Bronchial epithelial cell (primary cell): Measurements from ENCODE around the gene DENND1A. TPM values are rescaled to one million over a fixed set of nuclear protein-coding genes. Genes with fewer than 3 reads are reported as not detected.

Source experiments
- DNase-seq: peaks from one replicate; pipeline ENCODE4 v3.0.0-alpha.2; 2010; ENCODE audit warnings: low read depth
- FAIRE-seq: peaks from 2 replicates; lab custom pipeline; 2011; peaks lifted over from hg19 to GRCh38; lab: Jason Lieb, UNC
- H3K27me3 ChIP-seq: 2 replicates; pipeline ENCODE4 v1.5.1; 2011; ENCODE audit warnings: low read length; ENCODE audit not compliant: control insufficient read depth, insufficient read depth
- H3K36me3 ChIP-seq: 2 replicates; pipeline ENCODE4 v1.5.1; 2011; ENCODE audit warnings: low read length; ENCODE audit not compliant: control insufficient read depth, insufficient read depth
- H3K4me3 ChIP-seq: 2 replicates; pipeline ENCODE4 v1.5.1; 2011; ENCODE audit warnings: mild to moderate bottlenecking, low read depth, low read length, control low read depth
- total RNA-seq: library from RNA; depleted of rRNA; stranded (reverse); fragments of >200 nt; gene quantifications from 2 replicates; pipeline ENCODE4 v1.2.1, GENCODE V29; 2014
- TF ChIP-seq, protein P1 (sequence below): IDR thresholded peaks from 2 replicates; pipeline ENCODE4 v1.5.1; 2011; ENCODE audit warnings: mild to moderate bottlenecking, moderate library complexity, low read length, control low read depth, inconsistent platforms; ENCODE audit not compliant: insufficient read depth, severe bottlenecking

The DENND1A gene
- total RNA-seq, 1 donor from 2014 or later: 6.1 TPM

DNA sequence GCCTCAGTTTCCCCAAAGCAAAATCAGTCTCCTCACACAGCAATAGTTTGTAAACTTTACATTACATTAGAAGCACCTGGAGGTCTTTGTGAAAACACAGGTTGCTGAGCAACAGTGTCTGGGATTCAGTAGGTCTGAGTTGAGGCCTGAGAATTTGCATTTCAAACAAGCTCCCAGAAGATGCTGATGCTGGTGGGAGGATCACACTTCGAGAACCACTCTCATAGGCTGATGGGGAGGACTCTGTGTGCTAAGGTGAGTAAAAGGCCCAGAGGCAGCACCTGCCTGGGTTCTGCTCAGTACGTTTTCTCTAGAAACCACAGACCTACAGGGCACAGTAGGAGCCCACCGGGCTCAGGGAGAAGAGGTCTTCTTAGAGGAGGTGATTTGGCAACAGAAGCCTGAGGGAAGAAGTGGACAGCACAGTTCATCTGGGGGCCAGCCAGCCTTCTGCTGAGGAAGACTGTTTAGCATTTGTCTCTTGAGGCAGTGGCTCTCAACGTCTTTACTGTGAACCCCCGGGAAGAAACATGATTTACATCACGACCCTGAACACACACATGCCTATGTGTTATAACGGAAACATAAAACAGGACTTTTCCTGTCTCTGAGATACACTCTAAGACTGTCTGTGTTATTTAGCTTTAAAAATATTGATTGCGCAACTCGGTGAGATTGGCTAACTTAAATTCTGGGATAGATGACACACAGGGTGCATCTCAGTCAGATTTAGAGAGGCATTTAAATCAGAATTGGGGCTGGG lies 24.8 kb upstream of the DENND1A start:
- H3K36me3 ChIP-seq: no peaks in the 10 kb centered on the region
- no peak overlapping the region for H3K4me3 ChIP-seq
- H3K27me3 ChIP-seq: peaks cover 7% of the 10 kb centered on the region
- TF ChIP-seq, protein P1, sequence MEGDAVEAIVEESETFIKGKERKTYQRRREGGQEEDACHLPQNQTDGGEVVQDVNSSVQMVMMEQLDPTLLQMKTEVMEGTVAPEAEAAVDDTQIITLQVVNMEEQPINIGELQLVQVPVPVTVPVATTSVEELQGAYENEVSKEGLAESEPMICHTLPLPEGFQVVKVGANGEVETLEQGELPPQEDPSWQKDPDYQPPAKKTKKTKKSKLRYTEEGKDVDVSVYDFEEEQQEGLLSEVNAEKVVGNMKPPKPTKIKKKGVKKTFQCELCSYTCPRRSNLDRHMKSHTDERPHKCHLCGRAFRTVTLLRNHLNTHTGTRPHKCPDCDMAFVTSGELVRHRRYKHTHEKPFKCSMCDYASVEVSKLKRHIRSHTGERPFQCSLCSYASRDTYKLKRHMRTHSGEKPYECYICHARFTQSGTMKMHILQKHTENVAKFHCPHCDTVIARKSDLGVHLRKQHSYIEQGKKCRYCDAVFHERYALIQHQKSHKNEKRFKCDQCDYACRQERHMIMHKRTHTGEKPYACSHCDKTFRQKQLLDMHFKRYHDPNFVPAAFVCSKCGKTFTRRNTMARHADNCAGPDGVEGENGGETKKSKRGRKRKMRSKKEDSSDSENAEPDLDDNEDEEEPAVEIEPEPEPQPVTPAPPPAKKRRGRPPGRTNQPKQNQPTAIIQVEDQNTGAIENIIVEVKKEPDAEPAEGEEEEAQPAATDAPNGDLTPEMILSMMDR: no peak
- DNase-seq: peak; percentile 9
- no peak for FAIRE-seq

DNA sequence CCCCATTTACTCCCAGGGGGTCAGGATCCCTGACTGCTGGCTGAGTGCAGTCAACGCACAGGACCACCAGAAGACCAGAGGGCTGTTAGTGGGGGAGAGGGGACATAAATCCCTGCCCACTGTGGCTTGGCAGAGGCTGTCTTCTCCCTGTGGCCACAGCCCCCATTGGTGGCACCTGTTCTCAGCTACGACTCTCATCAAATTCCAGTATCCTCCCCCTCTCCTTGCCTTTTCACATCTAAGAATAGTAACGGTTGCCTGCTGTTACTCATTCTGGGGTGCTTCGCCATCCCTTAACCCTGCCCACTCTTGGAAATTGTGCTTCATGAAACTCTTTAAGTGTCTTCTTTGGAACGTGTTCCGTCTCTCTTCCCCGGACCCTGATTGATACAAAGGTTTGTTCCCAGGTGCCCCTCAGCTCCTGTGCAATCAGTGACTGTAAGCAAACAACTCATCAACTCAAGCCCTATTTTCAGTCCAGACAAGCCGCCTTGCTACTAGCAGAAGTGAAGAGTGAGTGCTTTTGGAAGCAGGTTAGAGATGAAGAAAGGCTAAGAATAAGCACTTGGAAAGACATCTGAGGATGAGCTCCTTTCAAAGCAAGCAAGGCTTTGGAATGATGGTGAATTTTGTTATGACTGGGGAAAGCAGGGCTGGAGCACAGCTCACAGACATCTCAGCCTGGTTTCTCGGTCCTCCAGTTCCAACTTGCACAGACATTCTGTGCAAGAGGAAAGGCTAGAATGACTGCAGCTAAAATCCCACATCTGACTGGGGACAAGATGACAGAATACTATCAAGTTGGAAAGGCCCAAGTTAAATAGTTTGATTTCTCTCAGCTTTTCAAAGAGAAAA lies 22.9 kb upstream of the DENND1A start:
- TF ChIP-seq, protein P1: no peak
- DNase-seq (no peak), FAIRE-seq (no peak)
- peaks cover 3% of the 10 kb centered on the region for H3K27me3 ChIP-seq
- no peak overlapping the region for H3K4me3 ChIP-seq
- H3K36me3 ChIP-seq: no peaks in the 10 kb centered on the region

DNA sequence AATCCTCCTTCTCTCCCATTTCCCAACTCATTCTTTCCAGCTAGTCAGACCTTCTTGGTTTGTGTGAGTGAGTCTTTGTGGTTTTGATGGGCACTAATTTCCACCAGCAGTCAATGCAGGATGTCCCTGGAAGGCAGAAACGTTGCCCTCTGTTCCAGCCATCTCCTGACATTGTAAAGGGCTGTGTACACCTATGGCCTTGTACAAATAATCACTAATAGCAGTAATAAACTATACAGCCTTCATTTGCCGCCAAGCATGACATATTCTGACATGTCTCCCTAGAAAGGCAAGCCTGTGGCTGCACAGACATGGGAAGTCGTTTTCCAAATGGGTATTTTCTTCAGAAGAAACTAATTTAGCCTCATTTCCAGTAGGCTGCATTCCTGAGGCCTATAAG lies 18.4 kb upstream of the DENND1A start:
- FAIRE-seq: no peak
- H3K27me3 ChIP-seq: no peaks in the 10 kb centered on the region
- no peak for DNase-seq
- no peaks in the 10 kb centered on the region for H3K36me3 ChIP-seq
- TF ChIP-seq, protein P1: no peak
- no peak overlapping the region for H3K4me3 ChIP-seq

DNA sequence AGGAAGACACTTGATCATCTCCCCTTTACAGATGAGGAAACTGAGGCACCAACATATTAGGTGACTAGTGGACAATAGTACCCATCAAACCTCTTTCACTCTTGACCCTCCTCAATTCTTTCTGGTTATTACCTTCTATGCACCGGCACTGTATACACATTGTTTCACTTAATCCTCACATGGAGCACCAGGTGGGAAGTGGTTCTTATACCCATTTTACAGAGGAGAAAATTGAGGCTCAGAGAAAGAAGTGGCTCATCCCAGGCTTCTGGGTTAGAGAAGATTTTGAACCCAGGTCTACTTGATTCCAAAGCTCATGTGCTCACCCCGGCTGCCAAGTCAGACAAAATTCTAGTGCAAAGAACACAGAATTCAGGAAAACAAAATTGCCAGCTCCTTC lies 17.4 kb upstream of the DENND1A start:
- FAIRE-seq: no peak
- no peaks in the 10 kb centered on the region for H3K27me3 ChIP-seq
- TF ChIP-seq, protein P1: no peak

DNA sequence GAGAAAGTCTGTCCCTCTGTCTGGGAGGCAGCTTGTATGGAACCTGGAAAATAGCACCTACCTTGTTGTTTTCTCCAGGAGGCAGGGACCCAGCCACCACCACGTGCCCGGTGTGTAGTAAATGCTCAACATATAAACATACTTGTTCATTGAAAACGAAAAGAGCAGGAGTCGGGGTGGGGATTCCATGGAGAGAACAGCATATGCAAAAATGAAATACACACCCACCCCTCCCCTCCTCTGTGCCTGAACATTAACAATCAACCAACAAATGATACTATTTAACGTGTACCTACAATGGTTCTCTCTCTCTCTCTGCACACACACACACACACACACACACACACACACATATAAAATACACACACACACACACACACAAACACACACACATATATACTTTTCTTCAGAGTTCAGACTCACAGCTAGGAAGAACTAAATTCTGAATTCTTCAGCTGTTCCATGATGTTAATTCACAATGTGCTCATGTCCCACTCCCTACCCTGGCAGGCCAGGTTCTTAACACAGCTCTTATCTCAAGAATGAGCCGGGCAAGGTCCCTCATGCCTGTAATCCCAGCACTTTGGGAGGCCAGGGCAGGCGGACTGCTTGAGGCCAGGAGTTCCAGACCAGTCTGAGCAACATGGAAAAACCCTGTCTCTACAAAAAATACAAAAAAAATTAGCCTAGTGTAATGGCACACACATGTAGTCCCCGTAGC lies 16.3 kb upstream of the DENND1A start:
- no peaks in the 10 kb centered on the region for H3K27me3 ChIP-seq
- H3K36me3 ChIP-seq: no peaks in the 10 kb centered on the region
- FAIRE-seq (no peak), DNase-seq (no peak)
- TF ChIP-seq, protein P1: no peak
- no peak overlapping the region for H3K4me3 ChIP-seq

More for the DNA sequence above, 17.4 kb upstream of the DENND1A start:
- no peak overlapping the region for H3K4me3 ChIP-seq
- H3K36me3 ChIP-seq: no peaks in the 10 kb centered on the region
- DNase-seq: no peak
